ENCODE results near the gene SMIM12.

GRCh38 chr1:34901919-34902318, 42.4 kb upstream of the SMIM12 start:
- TF ChIP-seq CTCF (IDR thresholded peaks at IDR 0.05; ENCODE audit: borderline replicate concordance, extremely low read depth, low read length, poor library complexity, severe bottlenecking) (no peak), EZH2 (IDR thresholded peaks at IDR 0.05; ENCODE audit: borderline replicate concordance, low read depth, low read length, severe bottlenecking) (no peak)

All from DND-41 (cell line).